ENCODE data around the gene NWD2.

NWD2 gene

DNA sequence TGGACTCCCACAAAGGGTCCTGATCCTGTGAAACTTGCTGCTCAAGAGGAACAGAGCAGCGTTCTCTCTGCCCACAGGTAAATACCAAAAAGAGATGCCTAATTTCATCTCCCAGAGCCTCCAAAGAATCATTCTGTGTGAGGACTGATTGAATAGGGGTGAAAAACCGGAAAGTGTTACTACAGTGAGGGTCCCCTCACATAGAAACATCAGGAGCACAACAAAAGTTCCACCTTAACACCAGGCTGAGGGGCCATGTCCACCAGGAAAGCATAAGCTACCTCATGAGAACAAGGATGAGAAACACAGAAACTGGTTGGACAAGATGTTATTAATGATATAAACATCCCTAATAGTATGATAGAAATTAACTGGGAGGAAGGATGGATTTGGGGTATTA is 140.9 kb downstream of the NWD2 start:
- no peak for DNase-seq (ENCODE audit: low read depth)
- no peak for TF ChIP-seq CTCF (conservative IDR thresholded peaks at IDR 0.05; ENCODE audit: control insufficient read depth, insufficient read depth, low read depth, low read length)
- no peak overlapping the region for H3K4me3 ChIP-seq (ENCODE audit: control insufficient read depth, low read depth, low read length)

- H3K4me3 ChIP-seq (ENCODE audit: control insufficient read depth, low read depth, low read length) = no peak overlapping the region
- TF ChIP-seq CTCF (conservative IDR thresholded peaks at IDR 0.05; ENCODE audit: control insufficient read depth, insufficient read depth, low read depth, low read length) = no peak
- DNase-seq (ENCODE audit: low read depth) = no peak
These were observed 144.3 kb downstream of the NWD2 start for GRCh38 chr4:37388681-37389365.

DNA sequence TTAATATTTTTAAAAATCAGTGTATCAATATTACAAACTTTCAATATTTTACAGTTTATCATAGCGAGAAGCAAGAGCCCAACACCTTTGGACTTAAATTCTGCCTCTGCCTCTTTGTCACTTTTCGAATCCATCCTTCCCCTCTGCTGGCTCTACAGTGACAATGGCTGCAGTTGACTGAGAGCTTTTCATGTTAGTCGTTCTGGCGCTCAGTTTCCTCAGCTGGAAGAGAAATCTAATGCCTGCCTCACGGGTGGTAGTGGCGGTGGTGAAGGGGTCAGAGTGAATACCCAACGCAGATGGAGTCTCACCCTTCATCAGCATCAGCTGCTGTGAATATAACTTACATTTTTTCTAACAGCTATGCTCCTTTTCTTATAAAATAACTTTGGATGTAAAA is 144.8 kb downstream of the NWD2 start:
- H3K4me3 ChIP-seq (ENCODE audit: control insufficient read depth, low read depth, low read length) = no peak overlapping the region
- TF ChIP-seq CTCF (conservative IDR thresholded peaks at IDR 0.05; ENCODE audit: control insufficient read depth, insufficient read depth, low read depth, low read length) = no peak
- DNase-seq (ENCODE audit: low read depth) = no peak

- DNase-seq (ENCODE audit: low read depth) = peak; percentile 50
- no peak overlapping the region for H3K4me3 ChIP-seq (ENCODE audit: control insufficient read depth, low read depth, low read length)
- peak; percentile 70 for TF ChIP-seq CTCF (conservative IDR thresholded peaks at IDR 0.05; ENCODE audit: control insufficient read depth, insufficient read depth, low read depth, low read length)
These were observed 145.5 kb downstream of the NWD2 start for GRCh38 chr4:37389967-37390580.

DNA sequence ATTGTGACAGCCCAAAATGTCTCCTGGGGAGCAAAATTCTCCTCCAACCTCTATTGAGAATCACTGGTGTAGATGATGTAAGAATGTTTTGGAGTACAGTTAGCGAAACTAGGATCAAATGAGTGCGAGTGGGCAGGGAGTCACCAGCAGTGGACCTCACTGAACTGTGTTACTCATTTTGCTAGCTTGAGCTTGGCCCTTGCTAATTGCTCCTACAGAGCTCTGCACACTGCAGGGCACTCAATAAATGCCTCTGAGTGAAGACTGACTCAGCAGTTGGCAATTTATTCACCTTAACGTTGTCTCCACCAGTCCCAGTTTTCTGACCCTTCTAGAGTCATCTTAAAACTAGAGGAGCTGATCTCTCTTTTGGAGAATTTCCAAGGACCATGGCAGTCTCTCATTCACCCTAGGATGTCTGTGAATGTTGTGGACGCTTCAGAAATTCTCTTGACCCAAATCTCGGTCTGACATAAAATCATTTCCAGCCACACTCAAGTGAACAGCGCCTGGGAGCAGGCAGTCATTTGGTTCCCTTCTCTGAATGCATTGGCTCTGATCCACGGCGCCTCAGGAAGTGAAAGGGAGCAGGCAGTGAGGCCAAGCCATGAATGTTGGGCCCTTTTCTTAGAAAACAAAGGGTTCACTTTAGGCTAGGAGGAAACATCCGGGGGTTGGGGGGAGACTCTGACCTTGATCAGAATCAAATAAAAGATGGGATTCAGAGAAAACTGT is 148.1 kb downstream of the NWD2 start:
- no peak for TF ChIP-seq CTCF (conservative IDR thresholded peaks at IDR 0.05; ENCODE audit: control insufficient read depth, insufficient read depth, low read depth, low read length)
- no peak overlapping the region for H3K4me3 ChIP-seq (ENCODE audit: control insufficient read depth, low read depth, low read length)
- no peak for DNase-seq (ENCODE audit: low read depth)

DNA sequence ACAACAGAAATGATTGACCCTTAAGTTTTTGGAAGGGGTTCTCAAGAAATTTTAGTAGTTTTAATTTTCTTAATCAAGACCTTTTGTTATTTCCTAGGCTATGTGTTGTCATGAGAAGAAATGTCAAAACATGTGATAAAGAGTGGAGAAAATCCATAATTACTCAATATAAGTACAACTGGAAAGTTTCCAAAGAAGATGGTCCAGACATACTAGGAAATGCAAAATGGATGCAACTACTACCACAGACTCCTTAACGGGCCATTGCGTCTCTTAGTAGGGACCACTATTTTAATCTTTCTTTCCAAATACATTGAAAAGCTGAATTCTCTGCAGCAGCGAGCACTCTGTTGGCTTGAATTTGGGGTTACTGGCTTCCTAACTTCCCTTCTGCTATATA is 148.8 kb downstream of the NWD2 start:
- DNase-seq (ENCODE audit: low read depth) = no peak
- H3K4me3 ChIP-seq (ENCODE audit: control insufficient read depth, low read depth, low read length) = no peak overlapping the region
- TF ChIP-seq CTCF (conservative IDR thresholded peaks at IDR 0.05; ENCODE audit: control insufficient read depth, insufficient read depth, low read depth, low read length) = no peak

Data from fibroblast of mammary gland (primary cell).